Psoas muscle (tissue), 8 donors: ENCODE results near the gene TMEM121. TPM values are rescaled to one million over a fixed set of nuclear protein-coding genes. Genes with fewer than 3 reads are reported as not detected.
"Not testable (repeated sequence)": the region's sequence is repeated elsewhere in the genome, so short reads cannot be mapped to it uniquely, and the experiment has no call there.

ENCODE experiments used
- ATAC-seq, 4 donors: fragments of 200-7000 bp; cut with Tn5 transposase; one replicate each; pipeline ENCODE4 v1.9.1; 2020; ENCODE audit warnings: moderate library complexity in 3 of 4, mild to moderate bottlenecking in 2 of 4
- DNase-seq, 2 donors: peaks; one replicate each; pipeline ENCODE4 v3.0.0-alpha.2; 2020
- H3K27ac ChIP-seq: fragments of 200-600 bp; one replicate; pipeline ENCODE4 v1.8.0; 2022
- H3K27me3 ChIP-seq, 3 donors: fragments of 200-600 bp in 1 of 3; one replicate each; pipeline versions ENCODE4 v1.6.1 to v1.8.0; 2013 to 2022; ENCODE audit warnings: low read length in 2 of 3, mild to moderate bottlenecking in 2 of 3, moderate library complexity in 1 of 3; ENCODE audit not compliant: insufficient read depth in 3 of 3
- H3K36me3 ChIP-seq, 2 donors: fragments of 200-600 bp in 1 of 2; one replicate each; pipeline versions ENCODE4 v1.6.1 to v1.8.0; 2013 to 2022; ENCODE audit warnings: low read depth in 1 of 2, mild to moderate bottlenecking in 1 of 2, moderate library complexity in 1 of 2; ENCODE audit not compliant: insufficient read depth in 1 of 2
- H3K4me1 ChIP-seq: fragments of 200-600 bp; one replicate; pipeline ENCODE4 v1.8.0; 2022
- H3K4me3 ChIP-seq: fragments of 200-600 bp; one replicate; pipeline ENCODE4 v1.8.0; 2022; ENCODE audit warnings: mild to moderate bottlenecking
- H3K9me3 ChIP-seq: fragments of 200-600 bp; one replicate; pipeline ENCODE4 v1.8.0; 2022
- CTCF ChIP-seq: fragments of 200-600 bp; IDR thresholded peaks from one replicate; pipeline ENCODE4 v1.8.0; 2022; ENCODE audit warnings: antibody characterized with exemption
- WGBS, 3 donors: extraction: QIAGEN DNeasy Blood & Tissue Kit; methylation state at CpG; one replicate each; pipeline versions ENCODE4 v1.1.6 to v1.1.7; 2013; 5-methylcytosine and 5-hydroxymethylcytosine counted together
- intact Hi-C, 2 donors: fragments of 100-400 bp; cut with DNase I; formaldehyde crosslinking; loops; one replicate each; pipeline versions ENCODE4 v1.11.0 to v1.14.2; 2022
- polyA plus RNA-seq, 3 donors: library from polyadenylated mRNA; stranded (reverse); fragments of 200-250 nt; gene quantifications; one replicate each; pipeline ENCODE4 v1.2.3, GENCODE V29; 2013
- total RNA-seq, 4 donors: library from RNA; stranded (reverse); fragmentation: NEBNext Ultra II Directional in 2 of 4; extraction: Animal tissue kit (Norgen Biotek cat#: 25700) in 2 of 4; gene quantifications; one replicate each; pipeline versions ENCODE4 v1.2.1 to v1.2.4, GENCODE V29; 2021 to 2023
- donor health status: healthy with polysubstance abuse.
- donor health status: DM: no; HTN: no; CAD: no; lungs with moderate emphysema.
- donor health status: Bipolar disorder and iron deficiency.
- donor health status: healthy.
- donor health status: DM: yes; HTN: yes; CAD: no.
- donor health status: DM: no; HTN: no; CAD: no.
- donor health status: DM: no; HTN: no; CAD: no.
- donor health status: DM: yes; HTN: yes; CAD: no.

TMEM121 gene
- total and polyA plus RNA-seq, 7 donors: 0.08 to 0.60 (median 0.38) TPM

GRCh38 chr14:105558449-105559154 is 32.2 kb downstream of the TMEM121 start:
- H3K9me3 ChIP-seq, H3K4me1 ChIP-seq, H3K4me3 ChIP-seq, H3K36me3 ChIP-seq, H3K27me3 ChIP-seq, H3K27ac ChIP-seq, intact Hi-C loops: not testable (repeated sequence)
- TF ChIP-seq CTCF: peak; percentile 30
- 81 to 85% (median 82%) methylated on average over 11 to 18 of the region's 28 CpGs for WGBS, 3 donors
- ATAC-seq (peak in 3 of 4 donors; percentile 28 to 49 (median 44)), DNase-seq (peak in 1 of 2 donors; percentile 27)

- H3K4me3 ChIP-seq, H3K27me3 ChIP-seq, intact Hi-C loops, H3K9me3 ChIP-seq, H3K4me1 ChIP-seq, H3K27ac ChIP-seq, H3K36me3 ChIP-seq: not testable (repeated sequence)
- DNase-seq (peak in 1 of 2 donors; percentile 41), ATAC-seq (peak; percentile 61 to 85 (median 68))
- 27 to 39% methylated on average over 8 to 17 of the region's 49 CpGs; no CpG with 5 or more reads in 1 of the 3 donors for WGBS, 3 donors
These were observed 33.1 kb downstream of the TMEM121 start for GRCh38 chr14:105559384-105560047.

- ATAC-seq (peak in 3 of 4 donors; percentile 18 to 42 (median 29)), DNase-seq (peak in 1 of 2 donors; percentile 19)
- H3K36me3 ChIP-seq, intact Hi-C loops, H3K27ac ChIP-seq, H3K9me3 ChIP-seq, H3K4me3 ChIP-seq, H3K27me3 ChIP-seq, H3K4me1 ChIP-seq: not testable (repeated sequence)
- 28 to 60% (median 36%) methylated on average over 2 to 6 of the region's 27 CpGs for WGBS, 3 donors
These were observed 33.8 kb downstream of the TMEM121 start for GRCh38 chr14:105560048-105560669.

DNA sequence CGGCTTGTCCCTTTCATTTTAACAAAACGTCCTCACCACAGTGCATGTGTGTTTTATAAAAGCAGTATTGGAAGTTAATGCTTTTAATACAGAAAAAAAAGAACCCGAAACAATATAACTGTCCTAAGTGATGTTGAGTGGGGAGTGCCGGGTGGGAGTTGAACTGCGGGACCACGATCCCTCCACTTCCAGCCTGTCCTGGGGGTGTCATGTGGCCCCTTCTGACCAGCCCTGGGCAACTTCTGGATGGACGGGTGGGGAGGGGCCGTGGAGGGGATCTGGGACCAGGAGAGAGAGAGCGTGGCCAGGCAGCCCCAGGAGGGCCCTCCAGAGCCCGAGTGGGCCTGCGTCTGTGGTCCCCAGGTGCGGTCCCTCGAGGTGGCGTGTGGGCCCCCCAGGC is 35.0 kb downstream of the TMEM121 start:
- WGBS, 3 donors: 80 to 87% (median 86%) methylated on average over 6 to 9 of the region's 14 CpGs
- H3K36me3 ChIP-seq, ATAC-seq, H3K4me3 ChIP-seq, H3K4me1 ChIP-seq, H3K9me3 ChIP-seq, H3K27me3 ChIP-seq, intact Hi-C loops, H3K27ac ChIP-seq: not testable (repeated sequence)
- peak in 1 of 2 donors; percentile 30 for DNase-seq

- no peak for TF ChIP-seq CTCF
- no peaks in the 10 kb centered on the region for H3K36me3 ChIP-seq
- H3K27ac ChIP-seq: no peak overlapping the region
- no peaks in the 10 kb centered on the region for H3K27me3 ChIP-seq
- H3K4me3 ChIP-seq: no peak overlapping the region
- DNase-seq (peak in 1 of 2 donors; percentile 2), ATAC-seq (no peak)
- intact Hi-C loops: no loop called here
- no peaks in the 10 kb centered on the region for H3K9me3 ChIP-seq
- no peaks in the 10 kb centered on the region for H3K4me1 ChIP-seq
- 91 to 93% (median 92%) methylated on average over 4 of the region's 4 CpGs for WGBS, 3 donors
These were observed 36.4 kb downstream of the TMEM121 start for GRCh38 chr14:105562713-105563346.

GRCh38 chr14:105563347-105563737 is 37.0 kb downstream of the TMEM121 start:
- DNase-seq: peak in 1 of 2 donors; percentile 14
- no peaks in the 10 kb centered on the region for H3K27me3 ChIP-seq
- H3K27ac ChIP-seq: no peak overlapping the region
- no peak overlapping the region for H3K4me3 ChIP-seq
- H3K4me1 ChIP-seq: no peaks in the 10 kb centered on the region
- no peaks in the 10 kb centered on the region for H3K36me3 ChIP-seq
- intact Hi-C loops: no loop called here
- no peak for TF ChIP-seq CTCF
- no peaks in the 10 kb centered on the region for H3K9me3 ChIP-seq
- ATAC-seq: no peak

GRCh38 chr14:105564536-105564935 is 38.2 kb downstream of the TMEM121 start:
- H3K27me3 ChIP-seq, intact Hi-C loops, H3K27ac ChIP-seq, H3K4me1 ChIP-seq, H3K9me3 ChIP-seq, H3K4me3 ChIP-seq, ATAC-seq, H3K36me3 ChIP-seq: not testable (repeated sequence)
- WGBS, 3 donors: 40 to 49% (median 47%) methylated on average over 12 to 15 of the region's 16 CpGs
- DNase-seq: peak in 1 of 2 donors; percentile 21
